MG63 (cell line): Measurements from ENCODE around the gene PEX16. TPM values are rescaled to one million over a fixed set of nuclear protein-coding genes. Genes with fewer than 3 reads are reported as not detected.

ENCODE experiments used
- DNase-seq: peaks from one replicate; pipeline ENCODE4 v3.0.0-alpha.2; 2020
- H3K27me3 ChIP-seq: fragments of 250-450 bp; sonication (Bioruptor Pico); 2 replicates; pipeline ENCODE4 v1.5.1; 2020; ENCODE audit warnings: mild to moderate bottlenecking, moderate library complexity
- H3K36me3 ChIP-seq: fragments of 250-450 bp; sonication (Bioruptor Pico); 2 replicates; pipeline ENCODE4 v1.5.1; 2020; ENCODE audit warnings: mild to moderate bottlenecking, moderate library complexity
- H3K4me3 ChIP-seq: fragments of 250-450 bp; sonication (Bioruptor Pico); 2 replicates; pipeline ENCODE4 v1.5.1; 2020; ENCODE audit warnings: mild to moderate bottlenecking, moderate library complexity
- H3K9me3 ChIP-seq: fragments of 250-450 bp; sonication (Bioruptor Pico); 2 replicates; pipeline ENCODE4 v1.5.1; 2020; ENCODE audit warnings: mild to moderate bottlenecking, moderate library complexity
- total RNA-seq: library from RNA; depleted of rRNA; stranded (reverse); fragments of >200 nt; shearing (Covaris generic); gene quantifications from 2 replicates; pipeline ENCODE4 v1.2.3, GENCODE V29; 2014; ENCODE audit warnings: low replicate concordance

PEX16 gene
- total RNA-seq, 1 experiment from 2014 or later: 31.6 TPM

- H3K9me3 ChIP-seq: no peaks in the 10 kb centered on the region
- H3K36me3 ChIP-seq: no peaks in the 10 kb centered on the region
- no peak overlapping the region for H3K4me3 ChIP-seq
- no peak for DNase-seq
- 0 out of 2 replicates have a peak, but pooled peaks cover 3% of the 10 kb centered on the region for H3K27me3 ChIP-seq
These were observed 7.2 kb upstream of the PEX16 start for GRCh38 chr11:45924927-45925326.

GRCh38 chr11:45924036-45924915 lies 6.6 kb upstream of the PEX16 start:
- Histone ChIP-seq H3K27me3 (0 out of 2 replicates have a peak, but pooled peaks cover 3% of the 10 kb centered on the region), H3K4me3 (no peak overlapping the region), H3K36me3 (no peaks in the 10 kb centered on the region), H3K9me3 (no peaks in the 10 kb centered on the region)
- DNase-seq: no peak

GRCh38 chr11:45922425-45923082 lies 4.9 kb upstream of the PEX16 start, which contains the start of gene LARGE2:
TSS of gene LARGE2 (plus strand) at chr11:45922656. CDS start at chr11:45922883, 227 bp downstream.
- H3K27me3 ChIP-seq: 0 out of 2 replicates have a peak, but pooled peaks cover 3% of the 10 kb centered on the region
- no peak within 1 kb of the TSS for H3K4me3 ChIP-seq
- no peaks in the 10 kb centered on the region for H3K9me3 ChIP-seq
- no peak for DNase-seq
- no peaks in the 10 kb centered on the region for H3K36me3 ChIP-seq

- Histone ChIP-seq H3K4me3 (no peak overlapping the region), H3K27me3 (0 out of 2 replicates have a peak, but pooled peaks cover 3% of the 10 kb centered on the region), H3K36me3 (no peaks in the 10 kb centered on the region), H3K9me3 (no peaks in the 10 kb centered on the region)
- DNase-seq: no peak
These were observed 4.1 kb upstream of the PEX16 start for GRCh38 chr11:45921561-45922424.

GRCh38 chr11:45920531-45921477 lies 3.1 kb upstream of the PEX16 start:
- Histone ChIP-seq H3K27me3 (0 out of 2 replicates have a peak, but pooled peaks cover 3% of the 10 kb centered on the region), H3K36me3 (peaks cover 5% of the 10 kb centered on the region; the same call in 1 of the 2 replicates), H3K9me3 (no peaks in the 10 kb centered on the region), H3K4me3 (no peak overlapping the region)
- DNase-seq: no peak

- H3K9me3 ChIP-seq: no peaks in the 10 kb centered on the region
- H3K27me3 ChIP-seq: 0 out of 2 replicates have a peak, but pooled peaks cover 3% of the 10 kb centered on the region
- peaks cover 9% of the 10 kb centered on the region for H3K36me3 ChIP-seq
- H3K4me3 ChIP-seq: no peak overlapping the region
- DNase-seq: no peak
These were observed 2.3 kb upstream of the PEX16 start for GRCh38 chr11:45919806-45920530.

GRCh38 chr11:45918962-45919675 lies 1.4 kb upstream of the PEX16 start:
- DNase-seq: no peak
- Histone ChIP-seq H3K27me3 (0 out of 2 replicates have a peak, but pooled peaks cover 3% of the 10 kb centered on the region), H3K36me3 (peaks cover 14% of the 10 kb centered on the region), H3K4me3 (peak overlapping the region; percentile 89), H3K9me3 (no peaks in the 10 kb centered on the region)

- Histone ChIP-seq H3K4me3 (peak overlapping the region; percentile 89), H3K27me3 (0 out of 2 replicates have a peak, but pooled peaks cover 3% of the 10 kb centered on the region), H3K36me3 (peaks cover 14% of the 10 kb centered on the region), H3K9me3 (no peaks in the 10 kb centered on the region)
- peak; percentile 81 for DNase-seq
These were observed 759 bp upstream of the PEX16 start for GRCh38 chr11:45918331-45918941.

- Histone ChIP-seq H3K4me3 (peak overlapping the region; percentile 89), H3K9me3 (no peaks in the 10 kb centered on the region), H3K27me3 (no peaks in the 10 kb centered on the region), H3K36me3 (peaks cover 14% of the 10 kb centered on the region)
- no peak for DNase-seq
These were observed 423 bp downstream of the PEX16 start for GRCh38 chr11:45917286-45917622.

- Histone ChIP-seq H3K4me3 (no peak overlapping the region), H3K36me3 (peaks cover 16% of the 10 kb centered on the region), H3K9me3 (no peaks in the 10 kb centered on the region), H3K27me3 (no peaks in the 10 kb centered on the region)
- DNase-seq: no peak
These were observed 2.2 kb downstream of the PEX16 start for GRCh38 chr11:45915446-45915845.

GRCh38 chr11:45913942-45914635 lies 3.6 kb downstream of the PEX16 start:
- DNase-seq: no peak
- Histone ChIP-seq H3K9me3 (no peaks in the 10 kb centered on the region), H3K36me3 (peaks cover 16% of the 10 kb centered on the region), H3K4me3 (no peak overlapping the region), H3K27me3 (no peaks in the 10 kb centered on the region)

- Histone ChIP-seq H3K4me3 (no peak overlapping the region), H3K36me3 (peaks cover 16% of the 10 kb centered on the region), H3K9me3 (no peaks in the 10 kb centered on the region), H3K27me3 (no peaks in the 10 kb centered on the region)
- DNase-seq: no peak
These were observed 4.2 kb downstream of the PEX16 start for GRCh38 chr11:45913514-45913913.

GRCh38 chr11:45910623-45911022 lies 7.1 kb downstream of the PEX16 start:
- Histone ChIP-seq H3K4me3 (no peak overlapping the region), H3K9me3 (no peaks in the 10 kb centered on the region), H3K36me3 (peaks cover 9% of the 10 kb centered on the region), H3K27me3 (no peaks in the 10 kb centered on the region)
- DNase-seq: no peak
